ENCODE data around the gene MOBP.

The MOBP gene

GRCh38 chr3:39528844-39529243 is 61.4 kb downstream of the MOBP start:
- no peak overlapping the region for H3K27ac ChIP-seq
- TF ChIP-seq ZFX (IDR thresholded peaks at IDR 0.05; ENCODE audit: borderline replicate concordance): no peak
- TF ChIP-seq, protein P1, sequence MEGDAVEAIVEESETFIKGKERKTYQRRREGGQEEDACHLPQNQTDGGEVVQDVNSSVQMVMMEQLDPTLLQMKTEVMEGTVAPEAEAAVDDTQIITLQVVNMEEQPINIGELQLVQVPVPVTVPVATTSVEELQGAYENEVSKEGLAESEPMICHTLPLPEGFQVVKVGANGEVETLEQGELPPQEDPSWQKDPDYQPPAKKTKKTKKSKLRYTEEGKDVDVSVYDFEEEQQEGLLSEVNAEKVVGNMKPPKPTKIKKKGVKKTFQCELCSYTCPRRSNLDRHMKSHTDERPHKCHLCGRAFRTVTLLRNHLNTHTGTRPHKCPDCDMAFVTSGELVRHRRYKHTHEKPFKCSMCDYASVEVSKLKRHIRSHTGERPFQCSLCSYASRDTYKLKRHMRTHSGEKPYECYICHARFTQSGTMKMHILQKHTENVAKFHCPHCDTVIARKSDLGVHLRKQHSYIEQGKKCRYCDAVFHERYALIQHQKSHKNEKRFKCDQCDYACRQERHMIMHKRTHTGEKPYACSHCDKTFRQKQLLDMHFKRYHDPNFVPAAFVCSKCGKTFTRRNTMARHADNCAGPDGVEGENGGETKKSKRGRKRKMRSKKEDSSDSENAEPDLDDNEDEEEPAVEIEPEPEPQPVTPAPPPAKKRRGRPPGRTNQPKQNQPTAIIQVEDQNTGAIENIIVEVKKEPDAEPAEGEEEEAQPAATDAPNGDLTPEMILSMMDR (IDR thresholded peaks at IDR 0.05): no peak

DNA sequence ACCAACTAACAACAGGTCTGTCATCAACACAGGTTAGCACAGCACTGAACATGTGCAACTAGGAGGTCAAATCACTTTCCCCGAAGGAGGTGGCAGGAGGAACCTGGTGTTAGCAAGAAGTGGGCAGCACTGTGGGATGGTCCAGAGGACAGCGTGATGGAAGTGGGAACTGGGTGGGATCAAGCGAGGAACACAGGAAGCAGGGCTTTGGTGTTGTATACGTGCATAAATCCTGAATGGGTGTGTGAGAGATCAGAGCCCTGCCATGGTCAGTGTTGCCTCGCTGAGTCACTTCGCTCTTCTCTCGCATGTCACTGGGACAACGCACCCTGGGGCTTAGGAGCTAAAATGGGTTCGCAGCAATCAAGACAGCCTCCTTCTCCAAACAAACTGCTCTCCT is 62.1 kb downstream of the MOBP start:
- H3K27ac ChIP-seq: no peak overlapping the region
- no peak for TF ChIP-seq ZFX (IDR thresholded peaks at IDR 0.05; ENCODE audit: borderline replicate concordance)
- TF ChIP-seq, protein P1 (IDR thresholded peaks at IDR 0.05): no peak

- TF ChIP-seq ZFX (IDR thresholded peaks at IDR 0.05; ENCODE audit: borderline replicate concordance): no peak
- TF ChIP-seq, protein P1 (IDR thresholded peaks at IDR 0.05): no peak
- no peak overlapping the region for H3K27ac ChIP-seq
These were observed 63.6 kb downstream of the MOBP start for GRCh38 chr3:39531066-39531465.

GRCh38 chr3:39531665-39532064 is 64.2 kb downstream of the MOBP start:
- no peak overlapping the region for H3K27ac ChIP-seq
- TF ChIP-seq ZFX (IDR thresholded peaks at IDR 0.05; ENCODE audit: borderline replicate concordance): no peak
- TF ChIP-seq, protein P1 (IDR thresholded peaks at IDR 0.05): no peak

- TF ChIP-seq, protein P1 (IDR thresholded peaks at IDR 0.05): no peak
- TF ChIP-seq ZFX (IDR thresholded peaks at IDR 0.05; ENCODE audit: borderline replicate concordance): no peak
- H3K27ac ChIP-seq: no peak overlapping the region
These were observed 65.3 kb downstream of the MOBP start for GRCh38 chr3:39532777-39533176.

DNA sequence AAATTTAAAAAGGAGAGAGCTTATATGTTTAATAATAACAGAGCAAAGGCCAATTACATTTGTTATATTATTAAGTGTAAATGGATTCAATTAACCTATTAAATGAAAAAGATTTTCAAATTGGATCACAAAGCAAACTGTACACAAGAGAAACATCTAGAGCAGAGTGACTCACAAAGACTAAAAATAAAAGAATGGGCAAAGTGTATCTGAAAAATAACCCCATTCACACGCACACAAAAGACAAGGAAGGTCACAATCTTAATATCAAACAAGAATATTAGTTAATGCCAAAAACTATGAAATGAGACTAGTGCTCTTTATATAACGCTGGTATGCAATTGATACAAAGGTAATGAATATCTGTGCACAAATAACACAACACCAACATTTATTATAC is 65.7 kb downstream of the MOBP start:
- TF ChIP-seq, protein P1 (IDR thresholded peaks at IDR 0.05): no peak
- no peak for TF ChIP-seq ZFX (IDR thresholded peaks at IDR 0.05; ENCODE audit: borderline replicate concordance)
- H3K27ac ChIP-seq: no peak overlapping the region

DNA sequence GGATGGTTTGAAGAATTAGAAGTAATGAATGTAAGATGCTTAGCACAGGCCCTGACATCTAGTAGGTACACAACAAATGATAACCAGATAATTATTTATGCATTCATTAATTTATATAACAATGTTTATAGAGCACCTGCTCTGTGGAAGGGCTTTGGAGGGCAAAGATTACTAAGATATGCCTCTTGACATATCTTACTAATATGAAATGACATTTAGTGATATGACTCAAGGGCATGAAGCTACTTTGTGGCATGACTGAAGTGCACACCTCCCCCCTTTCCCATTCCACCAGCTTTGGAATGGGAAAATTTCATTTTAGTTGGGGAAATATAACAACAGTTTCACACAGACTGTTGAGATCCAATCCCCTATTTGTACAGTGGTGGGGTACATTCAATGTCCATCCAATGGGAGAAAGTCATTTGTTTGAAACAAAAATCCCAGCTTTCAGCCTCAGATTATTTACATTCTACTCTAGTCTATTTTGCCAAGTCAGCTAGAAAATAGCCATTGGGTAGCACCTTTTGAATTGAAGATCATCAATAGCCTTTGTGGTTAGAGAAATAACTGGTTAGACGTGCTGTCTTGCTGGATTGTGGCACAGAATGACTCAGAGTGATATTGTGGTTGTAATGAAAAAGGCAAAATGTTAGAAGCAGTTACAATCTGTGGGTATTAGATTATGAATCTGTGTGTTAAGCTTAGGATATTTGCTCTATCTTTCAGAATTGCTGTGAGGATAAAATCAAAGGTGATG is 72.9 kb downstream of the MOBP start:
- no peak overlapping the region for H3K27ac ChIP-seq
- TF ChIP-seq, protein P1 (IDR thresholded peaks at IDR 0.05): no peak
- TF ChIP-seq ZFX (IDR thresholded peaks at IDR 0.05; ENCODE audit: borderline replicate concordance): no peak

All from 22Rv1 (cell line).